K562 (cell line): ENCODE data around the gene ZER1. TPM values are rescaled to one million over a fixed set of nuclear protein-coding genes. Genes with fewer than 3 reads are reported as not detected.

ENCODE experiments used
- CHD7 ChIP-seq: fragments of 200-600 bp; sonication (generic); IDR thresholded peaks from one replicate; pipeline ENCODE4 v1.6.1; 2012; ENCODE audit warnings: mild to moderate bottlenecking, low read depth, low read length, inconsistent platforms
- REST ChIP-seq, 2 experiments: fragments of 450-650 bp; formaldehyde crosslinking in 1 of 2; IDR thresholded peaks; 2 replicates each; pipeline versions ENCODE4 v1.4.0 to v1.6.1; 2014 to 2020; ENCODE audit warnings: mild to moderate bottlenecking in 2 of 2, borderline replicate concordance in 1 of 2, low read depth in 1 of 2
- STAT5A ChIP-seq: IDR thresholded peaks from 2 replicates; pipeline ENCODE4 v1.6.1; 2012; ENCODE audit warnings: low read length, inconsistent platforms, borderline replicate concordance
- TOE1 ChIP-seq, 2 experiments: fragments of 450-650 bp in 1 of 2; sonication (generic) in 1 of 2; formaldehyde crosslinking in 1 of 2; IDR thresholded peaks; 2 replicates each; pipeline versions ENCODE4 v1.7.1 to v1.8.0; 2016 to 2022; ENCODE audit warnings: borderline replicate concordance in 2 of 2, mild to moderate bottlenecking in 2 of 2, antibody characterized with exemption in 1 of 2, inconsistent platforms in 1 of 2, low read depth in 1 of 2, missing genetic modification reagents in 1 of 2, moderate library complexity in 1 of 2
- polyA plus RNA-seq, 8 experiments: library from polyadenylated mRNA; depleted of rRNA in 4 of 8; stranded (reverse) in 5 of 8; unstranded in 3 of 8; fragments of >200 nt; fragmentation: Nextera tagmentation in 2 of 8; fragmentation: Illumina TruSeq in 1 of 8; extraction: Ambion mirVana in 2 of 8; extraction: Trizol in 1 of 8; gene quantifications; 2 replicates each; pipeline versions ENCODE4 v1.2.1 to v1.2.3, GENCODE V29; 2011 to 2014; ENCODE audit warnings: inconsistent platforms in 1 of 8, missing spikeins in 1 of 8
- total RNA-seq, 7 experiments: library from RNA; depleted of rRNA in 6 of 7; stranded (reverse); fragments of >200 nt in 6 of 7; fragmentation: Illumina TruSeq in 2 of 7; extraction: Trizol in 2 of 7; gene quantifications; 2 replicates each; pipeline versions ENCODE4 v1.2.1 to v1.2.3, GENCODE V29; 2011 to 2021; ENCODE audit warnings: low replicate concordance in 1 of 7

Gene ZER1
- total and polyA plus RNA-seq, 9 of the 15 experiments (the other 6 are each of a cell fraction or from before 2014, with no cell fraction given): 0.07 to 10.7 (median 6.2) TPM

GRCh38 chr9:128786681-128787601 lies 15.2 kb upstream of the ZER1 start, which contains the start of gene TBC1D13 (continued):
- TF ChIP-seq CHD7 (no peak), REST (IDR thresholded peaks at IDR 0.05; ENCODE audit: borderline replicate concordance) (peak; percentile 85), REST (CRISPR knock-in tag; IDR thresholded peaks at IDR 0.05; ENCODE audit: low read depth) (no peak), TOE1 (IDR thresholded peaks at IDR 0.05; ENCODE audit: borderline replicate concordance) (peak; percentile 97), TOE1 (CRISPR knock-in tag; IDR thresholded peaks at IDR 0.05; ENCODE audit: borderline replicate concordance, low read depth) (no peak), STAT5A (no peak)
